Measurements from ENCODE around the gene SGPL1.

Gene SGPL1

DNA sequence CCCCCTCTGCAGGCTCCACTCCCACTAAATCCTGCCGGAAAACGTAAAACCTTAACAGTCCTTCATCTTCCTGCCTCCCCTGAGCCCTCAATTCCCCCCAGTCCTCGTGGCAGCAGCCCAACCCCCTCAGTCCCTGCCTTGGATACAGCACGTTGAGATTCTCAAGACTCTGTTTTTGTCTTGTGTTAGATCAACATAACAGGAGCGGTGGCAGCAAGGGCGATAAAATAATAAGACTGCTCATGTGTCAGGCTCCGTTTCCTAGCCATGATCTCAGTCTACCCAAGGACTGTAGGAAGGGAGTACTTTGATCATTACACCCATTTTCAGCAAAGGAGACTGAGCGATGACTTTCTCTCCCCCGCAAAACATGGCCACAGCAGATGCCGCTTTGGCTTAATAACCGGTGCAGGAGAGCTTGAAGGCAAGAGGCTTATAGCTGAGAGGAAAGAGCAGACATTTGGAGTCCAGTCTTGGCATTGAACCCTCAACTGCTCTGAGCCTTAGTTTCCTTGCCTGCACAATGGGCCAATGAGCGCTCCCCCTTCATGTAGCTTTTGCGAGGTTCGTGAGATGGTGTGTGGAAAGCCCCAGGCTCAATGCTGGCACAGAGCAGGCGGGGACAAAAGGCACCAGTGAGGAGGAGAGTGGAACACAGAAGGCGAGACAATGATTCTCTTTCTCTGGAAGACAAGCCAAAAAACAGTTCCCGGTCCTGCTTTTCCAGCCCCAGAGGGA, 114.7 kb downstream of the SGPL1 start:
- no peak for DNase-seq
